Activated B cell treated with CpG ODN at 0.5 μM for 24 hours (primary cell): ENCODE results near the gene KRT16. TPM values are rescaled to one million over a fixed set of nuclear protein-coding genes. Genes with fewer than 3 reads are reported as not detected.
A peak's percentile ranks its signal among the peaks of the same experiment; 100 is the strongest.

ENCODE experiments used
- ATAC-seq: fragments of 200-7000 bp; cut with Tn5 transposase; one replicate; pipeline ENCODE4 v1.10.0; 2021; ENCODE audit warnings: low read depth, mild to moderate bottlenecking, moderate library complexity
- CTCF ChIA-PET: fragments of 350-600 bp; sonication (Branson Sonifier 250); formaldehyde crosslinking; loops from one replicate; lab custom pipeline; 2021; ENCODE audit warnings: antibody characterized with exemption; lab: Charles Lee
- POLR2A ChIA-PET: fragments of 350-600 bp; sonication (Branson Sonifier 250); formaldehyde crosslinking; loops from one replicate; lab custom pipeline; 2021; ENCODE audit warnings: antibody characterized with exemption; lab: Charles Lee
- DNase-seq: peaks from one replicate; pipeline ENCODE4 v3.0.0; 2022
- H3K27ac Mint-ChIP-seq: one replicate; pipeline ENCODE4 v1.8.0; 2020; ENCODE audit warnings: mixed read lengths
- H3K27me3 Mint-ChIP-seq: one replicate; pipeline ENCODE4 v1.8.0; 2021; ENCODE audit warnings: mixed read lengths
- H3K36me3 Mint-ChIP-seq: one replicate; pipeline ENCODE4 v1.8.0; 2021; ENCODE audit warnings: low read depth, mixed read lengths
- H3K4me1 Mint-ChIP-seq: one replicate; pipeline ENCODE4 v1.8.0; 2021; ENCODE audit warnings: mixed read lengths
- H3K4me3 Mint-ChIP-seq: one replicate; pipeline ENCODE4 v1.8.0; 2020; ENCODE audit warnings: mild to moderate bottlenecking, mixed read lengths
- H3K9me3 Mint-ChIP-seq: one replicate; pipeline ENCODE4 v1.8.0; 2020; ENCODE audit warnings: mixed read lengths
- intact Hi-C: fragments of 100-400 bp; cut with micrococcal nuclease; formaldehyde crosslinking; loops from one replicate; pipeline ENCODE4 v1.15.1; 2024
- total RNA-seq: library from RNA; stranded (reverse); gene quantifications from 2 replicates; pipeline ENCODE4 v1.2.3, GENCODE V29; 2022
- TF ChIP-seq, protein P1 (sequence below): fragments of 200-600 bp; IDR thresholded peaks from one replicate; pipeline ENCODE4 v1.8.0; 2022; ENCODE audit warnings: antibody characterized with exemption, mild to moderate bottlenecking

The KRT16 gene
- total RNA-seq, 1 donor from 2014 or later = not detected

GRCh38 chr17:41581366-41582060, 31.1 kb downstream of the KRT16 start:
- ChIA-PET CTCF (no interaction called here), POLR2A (no interaction called here)
- TF ChIP-seq, protein P1, sequence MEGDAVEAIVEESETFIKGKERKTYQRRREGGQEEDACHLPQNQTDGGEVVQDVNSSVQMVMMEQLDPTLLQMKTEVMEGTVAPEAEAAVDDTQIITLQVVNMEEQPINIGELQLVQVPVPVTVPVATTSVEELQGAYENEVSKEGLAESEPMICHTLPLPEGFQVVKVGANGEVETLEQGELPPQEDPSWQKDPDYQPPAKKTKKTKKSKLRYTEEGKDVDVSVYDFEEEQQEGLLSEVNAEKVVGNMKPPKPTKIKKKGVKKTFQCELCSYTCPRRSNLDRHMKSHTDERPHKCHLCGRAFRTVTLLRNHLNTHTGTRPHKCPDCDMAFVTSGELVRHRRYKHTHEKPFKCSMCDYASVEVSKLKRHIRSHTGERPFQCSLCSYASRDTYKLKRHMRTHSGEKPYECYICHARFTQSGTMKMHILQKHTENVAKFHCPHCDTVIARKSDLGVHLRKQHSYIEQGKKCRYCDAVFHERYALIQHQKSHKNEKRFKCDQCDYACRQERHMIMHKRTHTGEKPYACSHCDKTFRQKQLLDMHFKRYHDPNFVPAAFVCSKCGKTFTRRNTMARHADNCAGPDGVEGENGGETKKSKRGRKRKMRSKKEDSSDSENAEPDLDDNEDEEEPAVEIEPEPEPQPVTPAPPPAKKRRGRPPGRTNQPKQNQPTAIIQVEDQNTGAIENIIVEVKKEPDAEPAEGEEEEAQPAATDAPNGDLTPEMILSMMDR = no peak
- no peak for ATAC-seq
- DNase-seq = no peak
- Mint-ChIP-seq H3K36me3 (no peaks in the 10 kb centered on the region), H3K9me3 (no peaks in the 10 kb centered on the region), H3K27me3 (peaks cover 37% of the 10 kb centered on the region), H3K4me1 (no peaks in the 10 kb centered on the region), H3K27ac (no peak overlapping the region), H3K4me3 (no peak overlapping the region)
- intact Hi-C loops = no loop called here

- DNase-seq (no peak), ATAC-seq (no peak)
- Mint-ChIP-seq H3K9me3 (no peaks in the 10 kb centered on the region), H3K4me3 (no peak overlapping the region), H3K4me1 (no peaks in the 10 kb centered on the region), H3K27ac (no peak overlapping the region), H3K36me3 (no peaks in the 10 kb centered on the region), H3K27me3 (peaks cover 41% of the 10 kb centered on the region)
- TF ChIP-seq, protein P1 = no peak
- CTCF ChIA-PET = no interaction called here
- POLR2A ChIA-PET = no interaction called here
- intact Hi-C loops = no loop called here
These were observed 31.7 kb downstream of the KRT16 start for GRCh38 chr17:41580687-41581365.

- POLR2A ChIA-PET = no interaction called here
These were observed 32.4 kb downstream of the KRT16 start for GRCh38 chr17:41580244-41580575.

GRCh38 chr17:41579484-41580243, 32.9 kb downstream of the KRT16 start:
- Mint-ChIP-seq H3K9me3 (no peaks in the 10 kb centered on the region), H3K27me3 (peaks cover 44% of the 10 kb centered on the region), H3K4me3 (no peak overlapping the region), H3K4me1 (no peaks in the 10 kb centered on the region), H3K36me3 (no peaks in the 10 kb centered on the region), H3K27ac (no peak overlapping the region)
- intact Hi-C loops = no loop called here
- ChIA-PET POLR2A (interaction anchor here (0.6 kb wide), 2 partner anchors 59 to 290 kb away, joined by 3 to 6 read pairs; no protein-coding TSS in a partner anchor), CTCF (no interaction called here)
- ATAC-seq (peak; percentile 66), DNase-seq (no peak)
- TF ChIP-seq, protein P1 = no peak

More at GRCh38 chr17:41580244-41580575, 32.4 kb downstream of the KRT16 start:
- CTCF ChIA-PET = no interaction called here
- Mint-ChIP-seq H3K9me3 (no peaks in the 10 kb centered on the region), H3K36me3 (no peaks in the 10 kb centered on the region), H3K4me3 (no peak overlapping the region), H3K27me3 (peaks cover 43% of the 10 kb centered on the region), H3K4me1 (no peaks in the 10 kb centered on the region), H3K27ac (no peak overlapping the region)
- intact Hi-C loops = no loop called here
- ATAC-seq (no peak), DNase-seq (no peak)
- TF ChIP-seq, protein P1 = no peak

DNA sequence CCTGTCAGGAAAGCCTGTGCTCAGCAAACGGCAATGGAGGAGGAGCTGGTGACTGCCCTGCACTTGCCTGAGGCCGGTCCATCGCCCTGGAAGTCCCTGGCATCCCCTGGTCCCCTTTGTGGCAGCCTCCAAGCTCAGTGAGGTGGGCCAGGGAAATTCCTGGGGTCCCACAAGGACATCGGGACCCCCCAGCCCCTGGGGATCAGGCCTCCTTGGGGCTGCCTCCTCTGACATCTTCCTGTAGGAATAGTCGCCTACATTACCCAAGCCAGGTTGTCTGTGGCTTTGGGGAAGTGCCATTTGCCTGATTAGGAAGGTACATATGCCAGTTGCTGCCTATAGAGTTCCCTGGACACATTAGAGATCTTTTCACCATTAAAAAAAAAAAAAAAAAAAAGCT, 33.6 kb downstream of the KRT16 start:
- H3K4me3 Mint-ChIP-seq = no peak overlapping the region
- TF ChIP-seq, protein P1 = no peak
- H3K36me3 Mint-ChIP-seq = no peaks in the 10 kb centered on the region
- no peak for DNase-seq
- no peaks in the 10 kb centered on the region for H3K4me1 Mint-ChIP-seq
- intact Hi-C loops = no loop called here
- CTCF ChIA-PET = no interaction called here
- H3K27me3 Mint-ChIP-seq = peaks cover 42% of the 10 kb centered on the region
- no peaks in the 10 kb centered on the region for H3K9me3 Mint-ChIP-seq
- no peak overlapping the region for H3K27ac Mint-ChIP-seq
- POLR2A ChIA-PET = interaction anchor here (0.6 kb wide), 2 partner anchors 58 to 289 kb away, joined by 3 to 6 read pairs; no protein-coding TSS in a partner anchor
- ATAC-seq = no peak
